Activated naive CD4-positive, alpha-beta T cell treated with anti-CD3 and anti-CD28 coated beads, Interleukin-2, amount 50 U/mL, for 16 hours (primary cell): ENCODE measurements around the gene NEDD4.
"Not testable (repeated sequence)": the region's sequence is repeated elsewhere in the genome, so short reads cannot be mapped to it uniquely, and the experiment has no call there.

Source experiments
- DNase-seq: peaks from one replicate; pipeline ENCODE4 v3.0.0-alpha.2; 2020

NEDD4 gene

DNA sequence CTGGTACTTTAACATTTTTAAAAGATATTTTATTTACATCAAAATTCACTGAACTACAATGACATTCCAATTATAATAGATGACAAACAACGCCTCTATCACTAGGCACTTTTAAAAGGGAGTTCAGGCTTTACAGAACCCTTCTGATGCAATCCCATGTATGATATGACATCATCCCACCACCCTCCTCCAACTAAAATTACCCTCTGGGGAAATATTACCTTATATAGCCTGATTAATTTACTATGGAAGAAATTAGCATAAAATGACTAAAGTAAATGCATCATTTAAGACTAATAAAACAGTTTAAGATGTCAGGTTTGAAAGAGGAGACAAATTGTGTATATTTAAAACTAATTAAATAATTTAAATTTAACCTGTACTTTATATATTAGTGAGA lies 10.4 kb upstream of the NEDD4 start:
- not testable (repeated sequence) for DNase-seq

DNA sequence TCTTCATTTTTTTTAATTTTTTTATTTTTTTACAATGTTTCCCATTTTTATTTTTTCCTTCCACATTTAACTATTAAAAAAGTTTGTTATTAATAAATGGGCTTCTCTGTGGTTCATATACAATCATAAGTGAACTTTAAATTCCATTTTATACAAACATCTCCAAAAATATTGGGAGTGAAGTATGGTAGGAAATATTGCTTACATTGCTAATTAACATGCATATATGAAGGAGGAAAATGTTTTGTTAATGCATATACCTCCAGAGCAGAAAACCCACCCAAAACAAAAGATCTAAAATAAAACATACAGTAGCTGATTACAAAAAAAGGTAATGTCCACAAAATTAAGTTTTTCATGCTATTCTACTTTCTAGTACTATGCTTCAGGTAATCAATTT lies 9.9 kb upstream of the NEDD4 start:
- DNase-seq, result not testable (repeated sequence)

DNA sequence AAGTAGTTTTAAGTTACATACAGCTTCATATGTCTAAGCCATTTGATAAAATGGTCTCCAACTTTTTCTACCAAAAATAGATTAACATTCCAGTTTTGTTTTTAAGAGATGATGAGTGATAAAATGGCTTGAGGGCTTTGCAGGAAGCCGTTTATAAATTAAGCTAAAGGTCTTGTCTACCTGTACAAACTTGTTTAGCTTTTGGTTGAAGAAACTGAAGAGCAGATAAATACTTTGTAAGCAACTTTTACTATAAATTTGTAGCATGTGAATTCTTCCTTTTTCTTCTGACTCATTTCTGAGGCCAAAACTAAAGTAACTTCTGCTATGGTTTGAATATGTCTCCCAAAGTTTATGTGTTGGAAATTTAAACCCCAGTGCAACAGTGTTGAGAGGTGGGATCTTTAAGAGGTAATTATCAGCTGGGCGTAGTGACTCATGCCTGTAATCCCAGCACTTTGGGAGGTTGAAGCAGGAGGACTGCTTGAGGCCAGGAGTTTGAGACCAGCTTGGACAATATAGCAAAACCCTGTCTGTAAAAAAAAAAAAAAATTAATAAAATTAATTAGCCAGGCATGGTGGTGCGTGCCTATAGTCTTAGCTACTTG lies 8.2 kb upstream of the NEDD4 start:
- no peak for DNase-seq

DNA sequence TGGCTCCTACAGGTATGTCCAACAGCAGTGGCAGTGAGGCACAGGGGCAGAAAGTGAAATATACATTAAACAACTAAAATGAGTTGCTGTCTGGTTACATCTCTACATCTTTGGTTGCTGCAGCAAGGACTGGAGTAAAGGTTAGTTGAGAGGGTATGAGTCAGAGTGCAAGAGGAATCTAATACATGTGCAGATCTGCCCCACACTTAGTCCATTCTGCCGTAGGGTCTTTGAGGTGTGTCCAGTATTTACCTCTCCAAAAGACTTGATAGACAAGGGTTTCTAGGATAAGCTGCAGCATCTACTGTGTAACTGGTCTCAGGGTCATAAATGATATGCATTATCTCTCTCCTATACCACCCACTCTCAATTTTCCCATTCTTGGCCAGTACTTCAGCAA lies 6.2 kb upstream of the NEDD4 start:
- no peak for DNase-seq

DNA sequence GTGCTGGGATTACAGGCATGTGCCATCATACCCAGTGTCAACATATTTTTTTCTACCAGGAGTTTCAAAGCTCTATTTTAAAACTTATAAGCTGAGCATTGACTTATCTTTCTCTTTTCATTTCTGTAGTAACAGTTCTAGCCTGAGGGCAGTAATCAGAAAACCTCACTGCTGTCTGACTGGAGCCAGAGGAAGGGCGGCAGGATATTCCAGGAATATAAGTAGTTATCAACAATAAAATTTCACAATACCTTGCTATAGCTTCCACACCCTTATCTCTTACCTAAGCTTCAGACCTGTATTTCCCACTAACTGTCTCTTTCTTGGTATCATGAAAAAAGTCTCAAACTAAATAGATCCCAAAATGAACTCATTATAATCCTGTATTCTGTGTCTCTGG lies 5.1 kb upstream of the NEDD4 start:
- no peak for DNase-seq

DNA sequence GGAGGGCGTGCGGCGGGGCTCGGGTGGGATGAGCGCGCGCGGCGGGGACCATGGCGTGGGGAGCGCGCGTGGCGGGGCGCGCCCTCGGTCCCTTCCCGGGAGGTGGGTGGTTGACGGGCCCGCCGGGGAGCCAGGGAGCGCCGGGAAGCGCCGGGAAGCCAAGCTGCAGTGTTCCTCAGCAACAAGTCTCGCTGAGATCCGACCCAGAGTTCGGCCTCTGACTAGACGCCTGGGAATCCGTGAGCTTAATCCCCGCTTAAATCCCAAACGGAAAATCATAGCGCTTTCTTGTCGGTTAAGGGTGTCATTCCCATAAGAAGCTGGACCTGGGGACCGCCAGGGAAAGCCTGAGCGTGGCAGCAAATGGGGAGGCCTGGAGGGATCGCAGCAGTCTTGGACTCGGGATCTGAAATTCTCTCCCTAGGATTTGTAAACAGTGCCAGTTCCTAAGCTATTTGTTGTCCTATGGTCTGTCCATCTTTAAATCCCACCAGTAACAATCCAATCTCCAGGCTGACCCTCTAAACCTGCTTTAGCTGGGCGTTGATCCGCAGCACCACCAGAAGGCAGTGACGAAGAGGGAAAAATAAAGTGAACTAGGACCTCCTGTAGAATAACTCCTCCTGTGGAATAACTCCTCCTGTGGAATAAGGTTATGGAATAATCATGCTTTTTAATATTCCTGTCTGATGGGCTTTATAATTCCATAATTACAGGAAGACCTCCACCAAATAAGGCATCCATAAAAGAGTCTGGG lies 570 bp upstream of the NEDD4 start:
- DNase-seq, result no peak

DNA sequence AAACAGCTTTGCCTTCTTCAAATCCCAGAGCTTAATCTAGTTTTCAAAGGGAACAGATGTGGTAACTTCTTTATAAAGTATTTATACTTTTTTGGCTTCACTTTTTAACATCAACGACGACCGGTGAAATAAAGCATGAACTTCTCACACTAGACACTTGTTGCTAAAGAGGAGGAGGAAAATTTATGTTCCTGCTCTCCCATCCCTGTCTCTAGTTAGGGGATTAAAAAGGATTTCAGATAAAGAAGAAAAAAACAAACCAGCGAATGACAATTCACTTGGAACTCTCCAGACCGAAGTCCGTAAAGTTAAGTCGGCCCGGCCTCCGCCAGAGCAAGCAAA lies 672 bp downstream of the NEDD4 start:
- no peak for DNase-seq

DNA sequence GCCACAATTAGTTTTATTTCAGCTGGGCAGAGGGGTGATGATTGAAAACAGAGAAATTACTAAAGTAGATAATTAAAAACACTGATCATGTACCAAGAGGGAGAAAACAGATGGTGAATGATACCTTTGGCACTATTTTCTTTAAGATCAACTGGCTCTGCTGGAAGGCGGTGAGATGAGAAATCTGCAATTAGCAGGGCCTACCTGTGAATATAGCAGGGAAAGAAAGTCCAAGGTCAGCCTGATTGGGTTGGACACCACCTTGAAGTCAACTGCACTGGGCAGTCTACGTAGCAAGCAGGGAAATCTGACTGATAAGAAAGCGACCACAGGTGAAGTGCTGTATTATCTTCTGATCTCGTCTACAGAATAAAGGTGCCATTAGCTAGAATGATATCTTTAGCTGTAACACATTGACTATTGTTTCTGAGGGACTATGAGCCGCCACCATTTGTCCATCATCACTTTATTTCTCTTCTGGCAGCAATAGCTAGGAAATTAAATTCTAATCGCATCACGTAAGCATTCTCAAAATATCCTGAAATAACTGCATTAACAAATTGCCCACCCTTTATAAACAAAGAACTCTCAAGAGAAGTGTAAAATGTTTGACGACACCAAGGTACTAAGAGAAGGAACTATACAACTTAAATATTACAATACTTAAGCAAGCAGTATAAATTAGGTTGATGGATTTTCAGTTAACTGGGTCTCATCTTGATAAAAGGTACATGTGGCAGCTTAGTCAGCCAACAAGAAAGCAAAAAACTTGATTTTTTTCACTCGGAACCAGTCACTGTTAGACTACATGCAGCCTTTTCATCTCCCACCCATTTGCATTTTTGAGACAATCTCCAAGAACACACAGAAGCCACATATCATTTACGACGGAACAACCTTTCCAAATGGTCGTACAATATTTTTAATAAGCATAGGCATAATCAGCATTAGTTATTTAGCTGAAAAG lies 1.3 kb downstream of the NEDD4 start:
- no peak for DNase-seq

DNA sequence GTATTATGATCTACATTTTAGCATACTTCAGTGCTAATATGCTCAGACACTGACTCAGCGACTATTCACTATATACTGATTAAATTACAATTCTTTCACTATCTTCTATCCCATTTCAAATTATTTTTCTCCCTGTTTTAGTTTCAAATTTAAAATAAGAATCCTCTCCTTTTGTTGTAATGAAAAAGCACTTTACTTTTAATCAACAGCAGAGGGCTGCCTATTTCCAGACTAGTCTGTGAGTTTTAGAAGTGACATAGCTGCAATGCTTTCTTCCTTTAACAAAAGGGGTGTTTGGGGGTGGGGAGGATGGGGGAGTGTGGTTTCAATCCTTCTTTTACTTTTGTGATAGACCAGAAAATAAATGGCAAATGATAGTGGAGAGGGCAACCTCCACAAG lies 2.4 kb downstream of the NEDD4 start:
- DNase-seq, result no peak

DNA sequence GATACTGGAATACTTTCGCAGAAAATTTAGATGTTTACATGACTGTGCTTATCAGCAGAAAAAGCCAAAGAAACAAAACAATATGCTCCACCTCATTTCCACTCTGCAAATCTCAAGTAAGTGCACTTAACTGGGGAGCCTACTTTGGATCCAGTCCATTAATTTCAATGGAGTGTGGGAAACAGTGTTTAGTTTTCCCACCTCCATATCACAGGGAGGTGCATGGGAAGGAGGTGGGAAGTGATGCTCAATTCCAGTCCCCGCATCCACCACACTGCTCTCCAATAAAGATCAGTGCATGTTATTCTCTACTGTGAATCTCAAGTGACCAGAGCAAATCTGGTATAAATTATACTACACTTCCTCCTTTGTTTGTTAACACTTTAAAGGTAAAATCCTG lies 2.9 kb downstream of the NEDD4 start:
- DNase-seq, result no peak

DNA sequence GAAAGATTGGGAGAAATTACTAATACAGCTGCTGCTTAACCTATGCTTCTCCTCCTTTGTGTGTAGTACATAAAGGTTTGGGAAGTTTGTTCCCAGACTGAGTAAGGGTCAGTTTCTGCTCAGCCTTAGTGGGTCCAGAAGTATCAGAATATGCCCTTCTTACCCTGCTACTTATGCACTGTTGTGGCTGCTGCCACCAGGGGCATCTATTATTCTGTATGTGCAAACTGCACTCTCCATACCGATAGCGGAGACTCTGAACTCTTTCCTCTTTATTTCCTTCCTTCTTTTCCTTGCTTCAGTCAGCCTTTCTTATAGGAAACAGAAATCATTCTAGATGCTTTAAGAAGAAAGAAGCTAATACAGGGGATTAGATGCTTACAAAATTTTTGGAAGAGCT lies 4.0 kb downstream of the NEDD4 start:
- no peak for DNase-seq

DNA sequence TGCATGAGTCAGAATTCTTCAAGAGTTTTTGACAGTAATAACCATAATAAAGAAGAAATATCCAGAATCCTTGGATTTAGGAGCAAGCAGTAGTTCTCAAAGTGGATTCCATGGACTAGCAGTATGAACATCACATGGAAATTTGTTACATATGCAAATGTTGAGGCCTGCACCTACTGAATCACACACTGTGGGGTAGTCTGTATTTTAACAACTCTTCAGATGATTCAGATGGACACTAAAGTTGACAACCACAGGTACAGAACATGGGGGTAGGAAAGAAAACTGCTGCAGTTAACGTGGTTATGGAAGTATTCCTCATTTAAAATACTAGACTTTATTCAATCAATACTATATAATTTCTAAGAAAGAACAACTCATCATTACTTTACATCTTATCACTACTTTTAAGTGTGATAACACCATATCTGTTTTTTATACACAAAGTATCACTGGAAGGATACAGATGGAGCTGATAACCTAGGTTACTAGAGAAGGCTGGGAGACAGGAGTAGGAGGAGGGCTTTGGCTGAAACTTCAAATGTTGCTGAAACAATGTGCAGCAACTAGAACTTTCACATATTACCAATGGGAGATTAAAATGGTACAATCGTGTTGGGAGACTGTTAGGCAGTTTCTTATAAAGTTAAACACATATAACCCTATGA lies 11.7 kb downstream of the NEDD4 start:
- no peak for DNase-seq

DNA sequence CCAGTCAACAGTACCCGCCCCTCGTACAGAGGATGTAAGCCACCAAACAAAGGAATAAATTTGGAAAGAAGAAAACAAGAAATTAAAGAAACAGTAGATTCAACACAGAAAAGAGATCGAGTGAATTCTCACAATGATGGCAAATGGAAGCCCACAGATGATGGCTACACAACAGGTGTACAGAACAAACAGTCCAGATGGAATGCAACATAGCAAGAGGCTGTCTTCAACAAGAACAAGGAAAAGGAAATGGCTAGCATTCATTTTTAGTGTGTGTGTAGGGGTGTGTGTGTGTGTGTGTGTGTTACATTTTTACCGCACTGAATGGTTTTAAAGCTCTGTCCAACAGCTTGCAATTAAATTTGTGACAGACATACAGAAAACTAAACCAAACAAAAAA lies 12.9 kb downstream of the NEDD4 start:
- DNase-seq, result no peak

DNA sequence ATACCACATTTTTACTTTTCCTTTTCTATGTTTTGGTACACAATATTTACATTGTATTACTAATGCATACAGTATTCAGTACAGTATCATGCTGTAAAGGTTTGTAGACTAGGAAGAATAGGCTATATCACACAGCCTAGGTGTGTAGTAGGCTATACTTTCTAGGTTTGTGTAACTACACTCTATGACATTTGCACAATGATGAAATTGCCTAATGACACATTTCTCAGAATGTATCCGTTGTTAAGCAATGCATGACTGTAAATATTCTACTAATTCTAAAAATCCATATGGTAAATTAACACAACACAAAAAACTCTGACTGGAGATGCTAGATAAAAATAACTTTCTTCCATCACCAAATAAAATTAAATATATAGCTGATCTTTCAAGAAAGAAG lies 16.2 kb downstream of the NEDD4 start:
- DNase-seq, result no peak

DNA sequence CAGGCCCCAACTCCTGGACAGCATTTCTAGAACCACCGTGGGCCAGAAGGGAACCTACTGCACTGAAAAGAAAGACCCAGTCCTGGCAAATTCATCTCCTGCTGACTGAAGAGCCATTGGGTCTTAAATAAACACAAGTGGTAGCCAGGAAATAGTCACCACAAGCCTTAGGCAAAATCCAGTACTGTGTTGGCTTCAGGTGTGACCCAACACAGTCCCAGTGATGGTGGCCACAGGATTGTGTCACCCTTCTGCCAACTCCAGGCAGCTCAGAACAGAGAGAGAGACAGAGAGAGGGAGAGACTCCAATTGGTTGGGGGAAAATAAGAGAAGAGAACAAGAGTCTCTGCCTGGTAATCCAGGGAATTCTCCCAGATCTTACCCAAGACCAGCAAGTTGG lies 23.1 kb downstream of the NEDD4 start:
- DNase-seq, result no peak

DNA sequence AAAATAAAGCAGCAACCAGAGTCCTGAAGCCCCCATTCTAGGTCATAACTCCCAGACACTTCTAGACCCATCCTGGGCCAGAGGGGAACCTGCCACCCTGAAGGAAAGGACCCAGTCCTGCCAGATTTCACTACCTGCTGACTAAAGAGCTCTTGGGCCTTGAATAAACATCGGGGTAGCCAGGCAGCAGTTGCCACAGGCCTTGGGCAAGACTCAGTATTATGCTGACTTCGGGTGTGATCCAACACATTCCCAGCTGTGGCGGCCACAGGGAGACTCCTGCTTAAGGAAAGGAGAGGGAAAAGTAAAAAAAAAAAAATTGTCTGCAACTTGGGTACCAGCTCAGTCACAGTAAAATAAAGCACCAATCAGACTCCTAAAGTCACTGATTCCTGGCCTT lies 23.8 kb downstream of the NEDD4 start:
- no peak for DNase-seq

DNA sequence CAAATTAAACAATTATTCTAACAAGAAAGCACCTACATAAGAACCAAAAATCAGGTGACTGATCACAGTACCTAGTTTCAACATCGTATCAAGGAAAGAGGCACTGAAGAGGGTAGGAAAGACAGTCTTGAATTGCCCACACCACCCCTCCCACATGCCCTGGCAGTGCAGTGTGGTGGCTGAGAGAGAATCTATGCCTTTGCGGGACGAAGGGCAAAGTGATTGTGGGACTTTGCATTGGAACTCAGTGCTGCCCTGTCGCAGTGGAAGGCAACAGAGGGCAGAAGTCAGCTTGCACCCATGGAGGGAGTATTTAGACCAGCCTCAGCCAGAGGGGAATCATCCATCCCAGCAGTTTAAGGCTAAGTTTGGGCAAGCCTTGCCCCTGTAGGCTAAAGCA lies 24.5 kb downstream of the NEDD4 start:
- no peak for DNase-seq

DNA sequence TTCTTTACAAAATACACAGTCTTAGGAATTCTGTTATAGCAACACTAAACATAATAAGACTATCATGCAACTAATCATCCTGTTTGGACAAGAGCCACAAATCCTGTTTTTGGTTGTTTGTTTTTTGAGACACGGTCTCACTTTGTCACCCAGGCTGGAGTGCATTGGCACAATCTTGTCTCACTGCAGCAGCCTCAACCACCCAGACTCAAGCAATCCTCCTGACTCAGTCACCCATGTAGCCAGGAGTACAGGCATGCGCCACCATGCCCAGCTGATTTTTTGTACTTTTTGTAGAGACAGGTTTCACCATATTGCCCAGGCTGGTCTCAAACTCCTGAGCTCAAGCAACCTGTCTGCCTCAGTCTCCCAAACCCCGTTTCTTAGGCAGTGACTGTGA lies 28.3 kb downstream of the NEDD4 start:
- DNase-seq, result no peak

DNA sequence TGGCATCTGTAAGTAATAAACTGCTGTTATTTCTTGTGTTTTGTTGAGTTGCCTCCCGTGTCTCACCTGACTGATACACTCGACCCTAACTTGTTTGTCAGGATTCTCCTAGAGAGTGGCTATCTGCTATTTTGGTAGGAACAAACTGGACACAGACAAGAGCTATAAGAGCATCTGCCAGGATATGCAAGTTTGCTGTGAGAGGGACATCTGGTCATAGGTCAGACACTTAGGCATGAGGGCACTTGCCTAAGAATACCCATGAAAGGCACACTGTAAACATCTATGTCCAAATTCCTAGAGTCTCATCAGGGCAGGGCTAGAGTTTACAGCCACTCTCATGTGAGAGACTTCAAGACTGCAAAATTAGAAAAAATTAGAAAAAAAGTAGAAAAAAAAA lies 32.5 kb downstream of the NEDD4 start:
- DNase-seq, result no peak

DNA sequence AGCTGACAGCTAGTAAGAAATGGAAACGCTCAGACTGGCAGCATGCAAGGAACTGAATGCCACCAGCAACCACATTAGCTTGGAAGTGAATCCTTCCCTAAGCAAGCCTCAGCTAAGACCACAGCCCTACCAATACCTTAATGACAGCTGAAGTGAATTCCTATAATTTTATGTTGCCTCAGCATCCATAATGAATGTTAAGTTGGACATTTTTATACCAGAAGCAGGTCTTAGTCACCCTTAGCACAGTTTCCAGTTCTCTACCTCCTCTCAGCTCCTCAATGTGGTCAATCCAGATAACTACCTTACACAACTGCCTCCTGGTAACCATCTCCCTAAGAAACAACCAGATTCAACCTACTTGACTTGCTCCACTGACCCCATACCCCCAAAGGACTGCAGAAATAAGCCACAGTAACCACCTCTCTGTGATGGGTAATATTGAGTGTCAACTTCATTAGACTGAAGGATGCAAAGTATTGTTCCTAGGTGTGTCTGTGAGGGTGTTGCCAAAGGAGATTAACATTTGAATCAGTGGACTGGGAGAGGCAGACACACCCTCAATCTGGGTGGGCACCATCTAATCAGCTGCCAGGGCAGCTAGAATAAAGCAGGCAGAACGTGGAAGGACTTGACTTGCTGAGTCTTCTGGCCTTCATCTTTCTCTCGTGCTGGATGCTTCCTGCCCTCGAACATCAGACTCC lies 33.5 kb downstream of the NEDD4 start:
- DNase-seq, result no peak

DNA sequence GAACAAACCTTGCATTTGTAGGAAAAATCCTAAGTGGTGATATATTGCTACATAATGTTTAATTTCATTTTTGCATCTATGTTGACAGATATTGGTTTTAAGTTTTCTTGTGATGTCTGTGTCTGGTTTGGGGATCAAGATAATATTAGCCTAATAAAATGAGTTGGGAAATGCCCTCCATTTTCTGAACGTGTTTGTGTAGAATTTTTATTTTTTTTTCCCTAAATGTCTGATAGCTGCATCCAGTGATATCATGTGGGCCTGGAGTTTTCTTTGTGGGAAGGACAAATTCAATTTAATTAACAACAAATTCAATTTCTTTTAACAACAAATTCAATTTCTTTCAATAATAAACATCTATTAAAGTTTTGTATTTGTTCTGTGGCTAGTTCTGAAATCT lies 35.1 kb downstream of the NEDD4 start:
- no peak for DNase-seq

DNA sequence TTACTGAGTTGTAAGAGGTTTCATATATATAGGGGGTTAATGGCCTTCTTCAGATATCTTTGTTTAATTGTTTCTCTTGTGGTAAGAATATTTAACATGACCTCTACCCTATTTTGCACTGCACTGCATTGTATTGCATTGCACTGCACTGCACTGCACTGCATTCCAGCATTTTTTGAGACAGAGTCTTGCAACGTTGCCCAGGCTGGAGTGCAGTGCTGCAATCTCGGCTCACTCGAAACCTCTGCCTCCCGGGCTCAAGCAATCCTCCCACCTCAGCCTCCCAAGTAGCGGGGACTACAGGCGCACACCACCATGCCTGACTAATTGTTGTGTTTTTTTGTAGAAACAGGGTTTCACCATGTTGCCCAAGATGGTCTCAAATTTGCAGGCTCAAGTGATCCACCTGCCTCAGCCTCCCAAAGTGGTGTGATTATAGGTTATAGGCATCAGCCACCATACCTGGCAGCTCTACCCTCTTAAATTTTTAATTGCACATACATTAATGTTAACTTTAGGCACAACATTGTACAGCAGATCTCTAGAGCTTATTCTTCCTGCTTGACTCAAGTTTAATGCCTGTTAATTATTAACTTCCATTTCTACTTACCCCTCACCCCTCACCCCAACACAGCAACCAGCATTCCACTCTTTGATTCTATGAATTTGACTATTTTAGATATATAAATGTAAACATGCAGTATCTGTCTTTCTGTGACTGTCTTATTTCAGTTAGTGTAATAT lies 38.4 kb downstream of the NEDD4 start:
- DNase-seq, result no peak
